ENCODE data around the gene SLIT3.

DNA sequence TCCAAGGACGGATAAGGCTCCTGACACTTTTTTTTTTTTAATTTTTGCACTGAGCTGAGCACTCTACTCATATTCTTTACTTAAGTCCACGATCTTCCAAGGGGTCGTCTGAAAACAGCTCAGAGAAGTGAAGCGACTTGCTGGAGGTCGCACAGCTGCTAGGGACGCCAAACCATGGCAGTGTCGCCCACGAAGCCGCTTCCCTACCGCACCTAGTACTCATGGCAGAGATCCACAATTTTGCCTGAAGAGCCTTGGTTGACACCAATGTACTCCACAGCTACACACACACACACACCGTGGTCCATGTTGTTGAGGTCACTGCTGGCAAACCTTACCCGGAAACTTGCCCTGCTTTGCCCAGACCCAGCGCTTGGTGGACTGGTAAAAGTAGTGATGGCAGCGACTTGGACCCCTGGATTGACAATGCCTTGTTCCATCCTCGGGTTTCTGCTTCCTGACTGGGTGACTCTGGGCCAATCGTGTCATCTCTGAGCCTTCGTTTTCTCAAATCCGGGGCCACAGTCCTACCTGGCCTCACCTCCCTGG, 521 bp upstream of the SLIT3 start:
- TF ChIP-seq, protein P1, sequence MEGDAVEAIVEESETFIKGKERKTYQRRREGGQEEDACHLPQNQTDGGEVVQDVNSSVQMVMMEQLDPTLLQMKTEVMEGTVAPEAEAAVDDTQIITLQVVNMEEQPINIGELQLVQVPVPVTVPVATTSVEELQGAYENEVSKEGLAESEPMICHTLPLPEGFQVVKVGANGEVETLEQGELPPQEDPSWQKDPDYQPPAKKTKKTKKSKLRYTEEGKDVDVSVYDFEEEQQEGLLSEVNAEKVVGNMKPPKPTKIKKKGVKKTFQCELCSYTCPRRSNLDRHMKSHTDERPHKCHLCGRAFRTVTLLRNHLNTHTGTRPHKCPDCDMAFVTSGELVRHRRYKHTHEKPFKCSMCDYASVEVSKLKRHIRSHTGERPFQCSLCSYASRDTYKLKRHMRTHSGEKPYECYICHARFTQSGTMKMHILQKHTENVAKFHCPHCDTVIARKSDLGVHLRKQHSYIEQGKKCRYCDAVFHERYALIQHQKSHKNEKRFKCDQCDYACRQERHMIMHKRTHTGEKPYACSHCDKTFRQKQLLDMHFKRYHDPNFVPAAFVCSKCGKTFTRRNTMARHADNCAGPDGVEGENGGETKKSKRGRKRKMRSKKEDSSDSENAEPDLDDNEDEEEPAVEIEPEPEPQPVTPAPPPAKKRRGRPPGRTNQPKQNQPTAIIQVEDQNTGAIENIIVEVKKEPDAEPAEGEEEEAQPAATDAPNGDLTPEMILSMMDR (IDR thresholded peaks at IDR 0.05): no peak
- TF ChIP-seq EP300 (IDR thresholded peaks at IDR 0.05): no peak
- no peak for TF ChIP-seq POLR2A (IDR thresholded peaks at IDR 0.05; ENCODE audit: low read depth)

All from esophagus muscularis mucosa (tissue), 4 donors.